ENCODE results near the gene CEP170B.

DNA sequence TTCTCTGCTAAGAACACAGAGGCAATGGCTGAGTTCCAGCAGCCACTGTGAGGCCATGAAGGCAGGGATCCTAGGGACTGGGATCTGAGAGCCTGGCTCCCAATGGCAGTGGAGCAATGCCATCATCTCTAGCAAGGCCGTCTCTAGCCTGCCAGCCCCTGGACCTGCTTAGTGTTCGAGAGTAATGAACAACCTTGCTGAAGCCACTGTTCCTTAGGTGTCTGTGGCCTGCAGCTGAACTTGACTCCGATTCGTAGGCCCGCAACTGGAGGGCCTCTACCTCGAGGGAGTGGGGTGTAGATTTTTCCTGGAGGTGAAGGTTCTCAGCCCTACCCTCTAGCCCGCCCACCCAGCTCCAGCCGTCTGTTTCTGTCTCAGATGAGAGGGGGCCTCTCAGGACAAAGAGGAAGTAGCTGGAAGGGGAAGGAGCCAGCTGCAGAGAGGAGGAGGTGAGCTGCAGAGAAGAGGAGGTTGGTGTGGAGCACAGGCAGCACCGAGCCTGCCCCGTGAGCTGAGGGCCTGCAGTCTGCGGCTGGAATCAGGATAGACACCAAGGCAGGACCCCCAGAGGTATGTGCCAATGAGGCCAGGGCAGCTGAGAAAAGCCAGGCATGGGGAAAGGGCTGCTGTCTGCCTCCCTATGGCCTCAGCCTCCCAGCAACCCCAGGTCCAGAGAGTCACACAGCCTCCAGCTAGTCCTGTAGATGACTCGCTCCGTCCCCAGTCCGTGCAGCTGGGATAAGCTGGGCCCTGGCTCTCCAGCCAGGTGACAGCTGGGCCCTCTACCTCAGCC lies 59.5 kb downstream of the CEP170B start, which contains the start of gene PLD4:
- no peak for TF ChIP-seq CTCF (IDR thresholded peaks at IDR 0.05)
- TF ChIP-seq POLR2AphosphoS5 (IDR thresholded peaks at IDR 0.05) = no peak

Data from prostate gland (tissue), 2 donors.